ENCODE results near the gene HEATR9. TPM values are rescaled to one million over a fixed set of nuclear protein-coding genes. Genes with fewer than 3 reads are reported as not detected.

Gene HEATR9
- total RNA-seq, 1 experiment from 2014 or later: not detected

DNA sequence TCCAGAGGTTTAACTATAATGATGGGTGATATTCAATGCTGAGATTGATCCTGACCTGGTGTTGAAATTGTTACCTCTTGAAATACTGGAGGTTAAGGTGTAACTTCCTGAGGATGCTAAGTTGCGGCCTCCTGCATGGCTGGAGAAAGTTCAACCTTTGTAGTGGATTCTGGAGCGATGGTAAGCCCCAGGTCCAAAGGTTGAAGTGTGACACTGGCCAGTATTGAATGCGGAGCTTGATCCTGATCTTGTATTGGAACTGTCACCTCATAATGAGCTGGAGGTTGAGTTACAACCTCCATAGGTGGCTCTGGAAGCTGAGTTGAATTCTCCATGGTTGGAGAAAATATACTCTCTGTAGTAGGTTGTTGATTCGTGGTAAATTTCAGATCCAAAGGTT lies 44.9 kb upstream of the HEATR9 start:
- Mint-ChIP-seq H3K36me3 (peaks cover 15% of the 10 kb centered on the region), H3K4me1 (no peaks in the 10 kb centered on the region), H3K27me3 (ENCODE audit: low read depth) (peaks cover 19% of the 10 kb centered on the region), H3K9me3 (peaks cover 79% of the 10 kb centered on the region), H3K4me3 (no peak overlapping the region), H3K27ac (no peak overlapping the region)
- ChIA-PET CTCF (interaction anchor here (1.4 kb wide), 1 partner anchor 56 kb away, joined by 4 read pairs; no protein-coding TSS in a partner anchor), POLR2A (no interaction called here)
- TF ChIP-seq, protein P1, sequence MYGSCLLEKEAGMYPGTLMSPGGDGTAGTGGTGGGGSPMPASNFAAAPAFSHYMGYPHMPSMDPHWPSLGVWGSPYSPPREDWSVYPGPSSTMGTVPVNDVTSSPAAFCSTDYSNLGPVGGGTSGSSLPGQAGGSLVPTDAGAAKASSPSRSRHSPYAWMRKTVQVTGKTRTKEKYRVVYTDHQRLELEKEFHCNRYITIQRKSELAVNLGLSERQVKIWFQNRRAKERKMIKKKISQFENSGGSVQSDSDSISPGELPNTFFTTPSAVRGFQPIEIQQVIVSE (CRISPR knock-in tag; IDR thresholded peaks at IDR 0.05; ENCODE audit: borderline replicate concordance): no peak
- TF ChIP-seq, protein P2, sequence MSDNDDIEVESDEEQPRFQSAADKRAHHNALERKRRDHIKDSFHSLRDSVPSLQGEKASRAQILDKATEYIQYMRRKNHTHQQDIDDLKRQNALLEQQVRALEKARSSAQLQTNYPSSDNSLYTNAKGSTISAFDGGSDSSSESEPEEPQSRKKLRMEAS (CRISPR knock-in tag; IDR thresholded peaks at IDR 0.05): no peak
- no peak for TF ChIP-seq TEAD4 (CRISPR knock-in tag; IDR thresholded peaks at IDR 0.05)
- TF ChIP-seq MYBL2 (CRISPR knock-in tag; IDR thresholded peaks at IDR 0.05): no peak
- TF ChIP-seq, protein P3, sequence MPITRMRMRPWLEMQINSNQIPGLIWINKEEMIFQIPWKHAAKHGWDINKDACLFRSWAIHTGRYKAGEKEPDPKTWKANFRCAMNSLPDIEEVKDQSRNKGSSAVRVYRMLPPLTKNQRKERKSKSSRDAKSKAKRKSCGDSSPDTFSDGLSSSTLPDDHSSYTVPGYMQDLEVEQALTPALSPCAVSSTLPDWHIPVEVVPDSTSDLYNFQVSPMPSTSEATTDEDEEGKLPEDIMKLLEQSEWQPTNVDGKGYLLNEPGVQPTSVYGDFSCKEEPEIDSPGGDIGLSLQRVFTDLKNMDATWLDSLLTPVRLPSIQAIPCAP (CRISPR knock-in tag; IDR thresholded peaks at IDR 0.05): no peak
- TF ChIP-seq CREM (CRISPR knock-in tag; IDR thresholded peaks at IDR 0.05): no peak
- TF ChIP-seq FOXJ3 (CRISPR knock-in tag; IDR thresholded peaks at IDR 0.05; ENCODE audit: borderline replicate concordance): no peak
- TF ChIP-seq, protein P4, sequence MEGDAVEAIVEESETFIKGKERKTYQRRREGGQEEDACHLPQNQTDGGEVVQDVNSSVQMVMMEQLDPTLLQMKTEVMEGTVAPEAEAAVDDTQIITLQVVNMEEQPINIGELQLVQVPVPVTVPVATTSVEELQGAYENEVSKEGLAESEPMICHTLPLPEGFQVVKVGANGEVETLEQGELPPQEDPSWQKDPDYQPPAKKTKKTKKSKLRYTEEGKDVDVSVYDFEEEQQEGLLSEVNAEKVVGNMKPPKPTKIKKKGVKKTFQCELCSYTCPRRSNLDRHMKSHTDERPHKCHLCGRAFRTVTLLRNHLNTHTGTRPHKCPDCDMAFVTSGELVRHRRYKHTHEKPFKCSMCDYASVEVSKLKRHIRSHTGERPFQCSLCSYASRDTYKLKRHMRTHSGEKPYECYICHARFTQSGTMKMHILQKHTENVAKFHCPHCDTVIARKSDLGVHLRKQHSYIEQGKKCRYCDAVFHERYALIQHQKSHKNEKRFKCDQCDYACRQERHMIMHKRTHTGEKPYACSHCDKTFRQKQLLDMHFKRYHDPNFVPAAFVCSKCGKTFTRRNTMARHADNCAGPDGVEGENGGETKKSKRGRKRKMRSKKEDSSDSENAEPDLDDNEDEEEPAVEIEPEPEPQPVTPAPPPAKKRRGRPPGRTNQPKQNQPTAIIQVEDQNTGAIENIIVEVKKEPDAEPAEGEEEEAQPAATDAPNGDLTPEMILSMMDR (IDR thresholded peaks at IDR 0.05): no peak
- DNase-seq (ENCODE audit: low spot score) (no peak), ATAC-seq (no peak)

DNA sequence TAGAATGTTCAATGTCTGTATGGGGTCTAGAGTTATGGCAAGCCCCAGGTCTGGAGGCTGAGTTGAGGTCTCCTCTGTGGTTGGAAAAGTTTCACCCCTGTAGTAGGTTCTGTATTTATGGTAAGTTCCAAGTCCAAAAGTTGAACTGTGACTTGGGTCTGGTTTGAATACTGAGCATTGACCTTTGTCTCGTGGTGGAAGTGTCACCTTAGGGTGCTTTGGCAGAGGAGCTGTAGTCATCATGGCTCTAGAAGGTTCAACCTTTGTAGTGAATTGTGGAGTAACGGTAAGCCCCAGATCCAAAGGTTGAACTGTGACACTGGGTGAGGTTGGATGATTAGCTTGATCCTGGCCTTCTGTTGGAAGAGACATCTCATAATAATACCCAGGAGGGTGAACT lies 44.3 kb upstream of the HEATR9 start:
- no peak for ATAC-seq
- no peak for DNase-seq (ENCODE audit: low spot score)
- Mint-ChIP-seq H3K4me1 (no peaks in the 10 kb centered on the region), H3K4me3 (no peak overlapping the region), H3K27ac (no peak overlapping the region), H3K27me3 (ENCODE audit: low read depth) (peaks cover 23% of the 10 kb centered on the region), H3K9me3 (peaks cover 80% of the 10 kb centered on the region), H3K36me3 (peaks cover 15% of the 10 kb centered on the region)
- CTCF ChIA-PET: no interaction called here
- TF ChIP-seq, protein P5, sequence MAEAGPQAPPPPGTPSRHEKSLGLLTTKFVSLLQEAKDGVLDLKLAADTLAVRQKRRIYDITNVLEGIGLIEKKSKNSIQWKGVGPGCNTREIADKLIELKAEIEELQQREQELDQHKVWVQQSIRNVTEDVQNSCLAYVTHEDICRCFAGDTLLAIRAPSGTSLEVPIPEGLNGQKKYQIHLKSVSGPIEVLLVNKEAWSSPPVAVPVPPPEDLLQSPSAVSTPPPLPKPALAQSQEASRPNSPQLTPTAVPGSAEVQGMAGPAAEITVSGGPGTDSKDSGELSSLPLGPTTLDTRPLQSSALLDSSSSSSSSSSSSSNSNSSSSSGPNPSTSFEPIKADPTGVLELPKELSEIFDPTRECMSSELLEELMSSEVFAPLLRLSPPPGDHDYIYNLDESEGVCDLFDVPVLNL (CRISPR knock-in tag; IDR thresholded peaks at IDR 0.05; ENCODE audit: borderline replicate concordance, low read depth): no peak
- no peak for TF ChIP-seq RORB (CRISPR knock-in tag; IDR thresholded peaks at IDR 0.05)
- TF ChIP-seq, protein P6, sequence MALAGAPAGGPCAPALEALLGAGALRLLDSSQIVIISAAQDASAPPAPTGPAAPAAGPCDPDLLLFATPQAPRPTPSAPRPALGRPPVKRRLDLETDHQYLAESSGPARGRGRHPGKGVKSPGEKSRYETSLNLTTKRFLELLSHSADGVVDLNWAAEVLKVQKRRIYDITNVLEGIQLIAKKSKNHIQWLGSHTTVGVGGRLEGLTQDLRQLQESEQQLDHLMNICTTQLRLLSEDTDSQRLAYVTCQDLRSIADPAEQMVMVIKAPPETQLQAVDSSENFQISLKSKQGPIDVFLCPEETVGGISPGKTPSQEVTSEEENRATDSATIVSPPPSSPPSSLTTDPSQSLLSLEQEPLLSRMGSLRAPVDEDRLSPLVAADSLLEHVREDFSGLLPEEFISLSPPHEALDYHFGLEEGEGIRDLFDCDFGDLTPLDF (CRISPR knock-in tag; IDR thresholded peaks at IDR 0.05): no peak
- no peak for TF ChIP-seq ZNF138 (CRISPR knock-in tag; conservative IDR thresholded peaks at IDR 0.05)
- no peak for TF ChIP-seq GABPB1 (CRISPR knock-in tag; IDR thresholded peaks at IDR 0.05)
- TF ChIP-seq CBFB (CRISPR knock-in tag; IDR thresholded peaks at IDR 0.05; ENCODE audit: low read depth): no peak
- TF ChIP-seq JUN (CRISPR knock-in tag; IDR thresholded peaks at IDR 0.05): no peak
- TF ChIP-seq RELA (CRISPR knock-in tag; IDR thresholded peaks at IDR 0.05; ENCODE audit: borderline replicate concordance): no peak
- TF ChIP-seq ZNF317 (CRISPR knock-in tag; IDR thresholded peaks at IDR 0.05; ENCODE audit: borderline replicate concordance, low read depth): no peak
- no peak for TF ChIP-seq NR2C2 (CRISPR knock-in tag; IDR thresholded peaks at IDR 0.05)
- no peak for TF ChIP-seq TEAD1 (CRISPR knock-in tag; IDR thresholded peaks at IDR 0.05)
- no peak for TF ChIP-seq ZNF232 (CRISPR knock-in tag; IDR thresholded peaks at IDR 0.05)
- POLR2A ChIA-PET: no interaction called here

Measured in WTC11 (cell line).